OCI-LY3 (cell line): ENCODE results near the gene WDR76.

Experiments used
- CTCF ChIP-seq: fragments of 200-600, 300-600 bp; sonication (generic); IDR thresholded peaks from 2 replicates; pipeline ENCODE4 v1.5.1; 2014; ENCODE audit warnings: antibody characterized with exemption, low read length, low read depth
- EZH2phosphoT487 ChIP-seq: fragments of 200-600 bp; shearing (Covaris generic); IDR thresholded peaks from 2 replicates; pipeline ENCODE4 v1.6.1; 2018; ENCODE audit warnings: antibody characterized with exemption, mixed run types, low read depth

GRCh38 chr15:43913941-43914340, 87.1 kb downstream of the WDR76 start:
- TF ChIP-seq CTCF (no peak), EZH2phosphoT487 (no peak)
